Body of pancreas (tissue), 4 donors: ENCODE data around the gene PHF23. TPM values are rescaled to one million over a fixed set of nuclear protein-coding genes. Genes with fewer than 3 reads are reported as not detected.

Experiments
- ATAC-seq: fragments of 150-250 bp; one replicate; pipeline ENCODE4 v1.9.1; 2016
- DNase-seq, 4 donors: peaks; one replicate each; pipeline ENCODE4 v3.0.0-alpha.2; 2019
- H3K27ac ChIP-seq, 4 donors: fragments of 200-600 bp; sonication (generic); 1 replicate in 3 of 4; 2 replicates in 1 of 4; pipeline versions ENCODE4 v1.5.1 to v1.6.1; 2016 to 2019; ENCODE audit warnings: mild to moderate bottlenecking in 1 of 4, mixed read lengths in 1 of 4, moderate library complexity in 1 of 4
- H3K27me3 ChIP-seq, 2 donors: fragments of 200-600 bp; sonication (generic); one replicate each; pipeline ENCODE4 v1.6.0; 2016; ENCODE audit warnings: mild to moderate bottlenecking in 1 of 2
- H3K36me3 ChIP-seq, 2 donors: fragments of 200-600 bp; sonication (generic); replicated peaks in 1 of 2; 2 replicates each; pipeline ENCODE4 v1.5.1; 2016; ENCODE audit warnings: low read depth in 2 of 2; ENCODE audit not compliant: insufficient read depth in 1 of 2
- H3K4me1 ChIP-seq: fragments of 200-600 bp; sonication (generic); one replicate; pipeline ENCODE4 v1.6.0; 2016
- H3K4me3 ChIP-seq, 2 donors: fragments of 200-600 bp; sonication (generic); 1 replicate in 1 of 2; 2 replicates in 1 of 2; pipeline ENCODE4 v1.5.1; 2016 to 2019
- H3K9me3 ChIP-seq, 3 donors: fragments of 200-600 bp; sonication (generic); 1 replicate in 2 of 3; 2 replicates in 1 of 3; pipeline ENCODE4 v1.5.1; 2016
- CTCF ChIP-seq, 7 experiments: fragments of 450-650 bp in 4 of 7; fragments of 200-600 bp in 3 of 7; sonication (generic) in 3 of 7; IDR thresholded peaks; one replicate each; pipeline ENCODE4 v1.5.1; 2016 to 2019; ENCODE audit warnings: antibody characterized with exemption in 7 of 7
- POLR2A ChIP-seq, 3 donors: fragments of 450-650 bp; IDR thresholded peaks; one replicate each; pipeline ENCODE4 v1.6.1; 2016; ENCODE audit warnings: antibody characterized with exemption in 3 of 3, mild to moderate bottlenecking in 2 of 3
- WGBS, 2 donors: methylation state at CpG; one replicate each; pipeline ENCODE4 v1.1.5; 2017; 5-methylcytosine and 5-hydroxymethylcytosine counted together
- intact Hi-C: fragments of 100-400 bp; cut with DNase I; formaldehyde crosslinking; loops from one replicate; pipeline ENCODE4 v1.15.1; 2023
- total RNA-seq, 2 donors: library from RNA; depleted of rRNA; stranded (reverse); fragments of >200 nt; gene quantifications; one replicate each; pipeline ENCODE4 v1.1.0, GENCODE V29; 2016

The PHF23 gene
- total RNA-seq, 2 donors from 2014 or later: 11.9 to 15.8 TPM

GRCh38 chr17:7259555-7259889 lies 20.3 kb upstream of the PHF23 start:
- WGBS, 2 donors: 76 to 85% methylated on average over 6 of the region's 6 CpGs
- intact Hi-C loops: no loop called here
- H3K27me3 ChIP-seq: no peaks in the 10 kb centered on the region
- DNase-seq (no peak), ATAC-seq (no peak)
- no peak for TF ChIP-seq CTCF (IDR thresholded peaks at IDR 0.05)
- TF ChIP-seq POLR2A (IDR thresholded peaks at IDR 0.05): peak in 2 of 3 donors; percentile 9 to 42
- H3K36me3 ChIP-seq: peaks cover 0 to 6% of the 10 kb centered on the region in 2 donors
- H3K4me3 ChIP-seq: no peak overlapping the region
- peaks cover 39% of the 10 kb centered on the region for H3K4me1 ChIP-seq
- H3K9me3 ChIP-seq: no peaks in the 10 kb centered on the region
- peak overlapping the region; percentile 17 to 100 (median 97) for H3K27ac ChIP-seq

DNA sequence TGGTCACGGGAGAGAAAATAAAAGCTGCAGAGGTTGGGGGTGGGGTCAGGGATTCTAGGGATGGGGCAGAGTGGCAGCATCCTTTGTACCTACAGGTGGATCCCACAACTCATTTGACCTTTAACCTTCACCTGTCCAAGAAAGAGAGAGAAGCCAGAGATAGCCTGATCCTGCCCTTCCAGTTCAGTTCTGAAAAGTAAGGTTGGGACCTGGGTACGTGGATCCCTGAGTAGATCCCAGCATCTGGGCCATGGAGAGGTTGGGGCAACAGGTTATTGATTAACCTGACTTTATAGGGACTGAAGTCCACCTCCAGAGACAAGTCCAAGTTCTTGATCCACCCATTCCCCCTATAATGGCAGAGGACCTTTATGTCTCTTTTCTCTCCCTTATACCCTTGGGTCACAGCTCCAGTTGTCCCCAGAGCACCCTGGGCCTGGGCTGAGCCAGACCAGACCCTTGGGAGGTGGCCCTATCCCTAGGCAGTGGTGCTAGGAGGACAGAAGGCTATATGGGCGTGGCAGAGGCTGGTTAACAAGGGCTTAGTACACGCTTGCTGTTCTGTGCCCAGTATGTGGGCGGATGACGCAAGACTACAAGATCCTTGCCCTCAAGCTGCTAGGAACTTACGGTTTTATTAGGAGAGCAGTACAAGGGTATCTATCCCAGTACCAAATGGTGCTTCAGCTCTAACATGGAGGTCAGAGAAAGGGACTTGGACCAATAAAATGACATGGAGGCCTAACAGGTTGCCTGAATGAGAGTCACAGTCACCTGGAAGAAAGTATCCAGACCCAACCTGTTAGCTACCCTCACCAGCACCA lies 19.7 kb upstream of the PHF23 start:
- Histone ChIP-seq H3K4me3 (no peak overlapping the region), H3K9me3 (no peaks in the 10 kb centered on the region), H3K36me3 (peaks cover 0 to 8% of the 10 kb centered on the region in 2 donors), H3K4me1 (peaks cover 39% of the 10 kb centered on the region), H3K27me3 (no peaks in the 10 kb centered on the region), H3K27ac (peak overlapping the region; percentile 17 to 100 (median 97))
- TF ChIP-seq CTCF (IDR thresholded peaks at IDR 0.05) (no peak), POLR2A (IDR thresholded peaks at IDR 0.05) (peak in 1 of 3 donors; percentile 65)
- 39 to 61% methylated on average over 7 of the region's 7 CpGs for WGBS, 2 donors
- intact Hi-C loops: no loop called here
- ATAC-seq (no peak), DNase-seq (peak; percentile 61 to 78 (median 66))

GRCh38 chr17:7256766-7257456 lies 17.7 kb upstream of the PHF23 start:
- no peaks in the 10 kb centered on the region for H3K27me3 ChIP-seq
- no peak overlapping the region for H3K4me3 ChIP-seq
- intact Hi-C loops: no loop called here
- H3K27ac ChIP-seq: peak overlapping the region in 1 of 4 donors; percentile 24
- peaks cover 40% of the 10 kb centered on the region for H3K4me1 ChIP-seq
- DNase-seq (no peak), ATAC-seq (no peak)
- TF ChIP-seq CTCF (IDR thresholded peaks at IDR 0.05) (no peak), POLR2A (IDR thresholded peaks at IDR 0.05) (peak in 1 of 3 donors; percentile 7)
- H3K36me3 ChIP-seq: peaks cover 0 to 8% of the 10 kb centered on the region in 2 donors
- WGBS, 2 donors: 90% methylated on average over 8 of the region's 8 CpGs
- H3K9me3 ChIP-seq: no peaks in the 10 kb centered on the region

GRCh38 chr17:7254511-7254910 lies 15.3 kb upstream of the PHF23 start:
- H3K9me3 ChIP-seq: no peaks in the 10 kb centered on the region
- ATAC-seq (no peak), DNase-seq (no peak)
- H3K36me3 ChIP-seq: peaks cover 0 to 8% of the 10 kb centered on the region in 2 donors
- no peak overlapping the region for H3K4me3 ChIP-seq
- no peak overlapping the region for H3K27ac ChIP-seq
- no peaks in the 10 kb centered on the region for H3K27me3 ChIP-seq
- intact Hi-C loops: no loop called here
- H3K4me1 ChIP-seq: peaks cover 39% of the 10 kb centered on the region
- TF ChIP-seq CTCF (IDR thresholded peaks at IDR 0.05): no peak
- no peak for TF ChIP-seq POLR2A (IDR thresholded peaks at IDR 0.05)
- WGBS, 2 donors: 89 to 90% methylated on average over 4 of the region's 4 CpGs
